HCT116 (cell line): ENCODE measurements around the gene NDUFS1. TPM values are rescaled to one million over a fixed set of nuclear protein-coding genes. Genes with fewer than 3 reads are reported as not detected.
"Not testable (repeated sequence)": the region's sequence is repeated elsewhere in the genome, so short reads cannot be mapped to it uniquely, and the experiment has no call there.

Source experiments
- ATAC-seq: fragments of 200-7000 bp; cut with Tn5 transposase; 2 replicates; pipeline ENCODE4 v1.9.1; 2020; ENCODE audit warnings: mild to moderate bottlenecking, moderate library complexity
- BruUV-seq: library from RNA; stranded (reverse); fragments of 400-500 nt; replicated peaks from 2 replicates; lab custom pipeline; 2021; lab: Mats Ljungman, UMichigan
- CTCF ChIA-PET: fragments of 300-600 bp; sonication (Branson Sonifier 250); formaldehyde crosslinking; loops from one replicate; lab custom pipeline; 2021; ENCODE audit warnings: antibody characterized with exemption; lab: Charles Lee
- POLR2A ChIA-PET: fragments of 300-600, 350-600 bp; sonication (Branson Sonifier 250); formaldehyde crosslinking; loops from one replicate; lab custom pipeline; 2021; ENCODE audit warnings: antibody characterized with exemption; lab: Charles Lee
- RAD21 ChIA-PET, 2 experiments: fragments of 300-600 bp; sonication (Branson Sonifier 250); formaldehyde crosslinking; loops; one replicate each; lab custom pipeline; 2023; ENCODE audit warnings: low total read pairs in 2 of 2; ENCODE audit not compliant: uncharacterized antibody in 2 of 2, unreplicated experiment in 2 of 2, low non-redundant PET in 1 of 2; lab: Charles Lee
- DNase-seq: peaks from one replicate; pipeline ENCODE4 v3.0.0-alpha.2; 2010; ENCODE audit warnings: low read depth, low spot score
- H2AFZ ChIP-seq: fragments of 200-600 bp; shearing (Covaris generic), sonication (generic); 2 replicates; pipeline ENCODE4 v1.6.1; 2017; ENCODE audit warnings: low read depth, mixed run types, mixed read lengths, antibody characterized with exemption, low read length; ENCODE audit not compliant: poor library complexity, severe bottlenecking
- H3K27ac ChIP-seq: 2 replicates; pipeline ENCODE4 v1.5.1; 2012; ENCODE audit warnings: low read depth, low read length
- H3K27me3 ChIP-seq: fragments of 200-600 bp; sonication (generic); 2 replicates; pipeline ENCODE4 v1.6.1; 2016; ENCODE audit warnings: mixed run types, low read length, mixed read lengths; ENCODE audit not compliant: insufficient read depth
- H3K36me3 ChIP-seq, 2 experiments: fragments of 200-500 bp in 1 of 2; fragments of 200-600 bp in 1 of 2; sonication (Bioruptor generic) in 1 of 2; sonication (generic) in 1 of 2; 2 replicates each; pipeline versions ENCODE4 v1.5.1 to v1.6.1; 2014 to 2016; ENCODE audit warnings: low read length in 2 of 2, inconsistent platforms in 1 of 2, mixed read lengths in 1 of 2, mixed run types in 1 of 2; ENCODE audit not compliant: insufficient read depth in 2 of 2, control insufficient read depth in 1 of 2
- H3K4me1 ChIP-seq, 2 experiments: fragments of 200-600 bp in 1 of 2; sonication (generic) in 1 of 2; 2 replicates each; pipeline versions ENCODE4 v1.5.1 to v1.6.1; 2012 to 2017; ENCODE audit warnings: low read length in 2 of 2, inconsistent platforms in 1 of 2, mild to moderate bottlenecking in 1 of 2, mixed read lengths in 1 of 2, mixed run types in 1 of 2, moderate library complexity in 1 of 2; ENCODE audit not compliant: insufficient read depth in 2 of 2, control insufficient read depth in 1 of 2
- H3K4me2 ChIP-seq: fragments of 200-600 bp; sonication (generic); 2 replicates; pipeline ENCODE4 v1.6.1; 2017; ENCODE audit warnings: mixed run types, low read length, mixed read lengths
- H3K4me3 ChIP-seq, 2 experiments: fragments of 200-600 bp in 1 of 2; sonication (generic) in 1 of 2; replicated peaks in 1 of 2; 2 replicates each; pipeline ENCODE4 v1.5.1; 2011 to 2016; ENCODE audit warnings: low read length in 2 of 2, control low read depth in 1 of 2, low read depth in 1 of 2, mild to moderate bottlenecking in 1 of 2, mixed read lengths in 1 of 2, mixed run types in 1 of 2
- H3K79me2 ChIP-seq: fragments of 200-600 bp; sonication (generic); 2 replicates; pipeline ENCODE4 v1.6.1; 2017; ENCODE audit warnings: mild to moderate bottlenecking, mixed run types, low read length, moderate library complexity, mixed read lengths; ENCODE audit not compliant: insufficient read depth
- H3K9ac ChIP-seq: fragments of 200-600 bp; sonication (generic); 2 replicates; pipeline ENCODE4 v1.6.1; 2016; ENCODE audit warnings: low read length, mixed read lengths
- H3K9me2 ChIP-seq: fragments of 200-600 bp; sonication (generic), shearing (Covaris generic); 2 replicates; pipeline ENCODE4 v1.6.1; 2017; ENCODE audit warnings: mixed run types, mild to moderate bottlenecking, moderate library complexity; ENCODE audit not compliant: insufficient read depth
- H3K9me3 ChIP-seq, 2 experiments: fragments of 200-500 bp in 1 of 2; fragments of 200-600 bp in 1 of 2; sonication (Bioruptor generic) in 1 of 2; sonication (generic) in 1 of 2; 2 replicates each; pipeline ENCODE4 v1.6.1; 2014 to 2017; ENCODE audit warnings: low read length in 2 of 2, mixed read lengths in 2 of 2, inconsistent platforms in 1 of 2, low read depth in 1 of 2, mild to moderate bottlenecking in 1 of 2, mixed run types in 1 of 2, moderate library complexity in 1 of 2; ENCODE audit not compliant: control insufficient read depth in 1 of 2, insufficient read depth in 1 of 2
- H4K20me1 ChIP-seq: fragments of 200-600 bp; sonication (generic), shearing (Covaris generic); 2 replicates; pipeline ENCODE4 v1.6.1; 2017; ENCODE audit warnings: mixed run types, mild to moderate bottlenecking, moderate library complexity; ENCODE audit not compliant: insufficient read depth
- CEBPB ChIP-seq: IDR thresholded peaks from 2 replicates; pipeline ENCODE4 v1.6.1; 2012; ENCODE audit warnings: low read depth
- FOSL1 ChIP-seq: IDR thresholded peaks from 2 replicates; pipeline ENCODE4 v1.6.1; 2012; ENCODE audit warnings: low read depth
- JUND ChIP-seq: IDR thresholded peaks from 2 replicates; pipeline ENCODE4 v1.6.1; 2012
- RAD21 ChIP-seq: IDR thresholded peaks from 2 replicates; pipeline ENCODE4 v1.6.1; 2012; ENCODE audit warnings: low read depth, mild to moderate bottlenecking
- SIN3A ChIP-seq: IDR thresholded peaks from 2 replicates; pipeline ENCODE4 v1.6.1; 2012; ENCODE audit warnings: low read depth
- SP1 ChIP-seq: IDR thresholded peaks from 2 replicates; pipeline ENCODE4 v1.6.1; 2012; ENCODE audit warnings: low read depth
- intact Hi-C: fragments of 100-400 bp; cut with micrococcal nuclease; formaldehyde crosslinking; loops from 2 replicates; pipeline ENCODE4 v1.10.0; 2022
- total RNA-seq: library from RNA; stranded (reverse); gene quantifications from one replicate; pipeline ENCODE4 v1.2.1, GENCODE V29; 2021; ENCODE audit not compliant: unreplicated experiment
- TF ChIP-seq, protein P1 (sequence below), 3 experiments: fragments of 200-600 bp in 1 of 3; sonication (generic) in 1 of 3; IDR thresholded peaks in 2 of 3; conservative IDR thresholded peaks in 1 of 3; 2 replicates each; pipeline ENCODE4 v1.5.1; 2012 to 2017; ENCODE audit warnings: low read depth in 2 of 3, low read length in 2 of 3, antibody characterized with exemption in 1 of 3, borderline replicate concordance in 1 of 3, control low read depth in 1 of 3, mild to moderate bottlenecking in 1 of 3, mixed read lengths in 1 of 3, mixed run types in 1 of 3, moderate library complexity in 1 of 3; ENCODE audit not compliant: insufficient read depth in 1 of 3
- TF ChIP-seq, protein P2 (sequence below): IDR thresholded peaks from 2 replicates; pipeline ENCODE4 v1.6.1; 2012

Gene NDUFS1
- total RNA-seq, 1 experiment from 2014 or later: 86.6 TPM

DNA sequence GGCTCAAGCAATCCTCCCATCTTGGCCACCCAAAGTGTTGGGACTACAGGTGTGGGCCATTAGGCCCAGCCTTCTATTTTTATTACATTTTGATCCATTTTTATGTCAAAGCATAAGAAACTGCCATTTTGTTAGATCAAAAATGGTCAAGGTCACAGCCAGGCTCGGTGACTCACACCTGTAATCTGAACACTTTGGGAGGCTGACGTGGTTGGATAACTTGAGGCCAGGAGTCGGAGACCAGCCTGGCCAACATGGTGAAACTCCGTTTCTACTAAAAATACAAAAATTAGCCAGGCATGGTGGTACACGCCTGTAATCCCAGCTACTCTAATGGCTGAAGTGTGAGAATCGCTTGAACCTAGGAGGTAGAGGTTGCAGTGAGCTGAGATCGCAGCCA lies 49.7 kb upstream of the NDUFS1 start (continued):
- TF ChIP-seq, protein P1, sequence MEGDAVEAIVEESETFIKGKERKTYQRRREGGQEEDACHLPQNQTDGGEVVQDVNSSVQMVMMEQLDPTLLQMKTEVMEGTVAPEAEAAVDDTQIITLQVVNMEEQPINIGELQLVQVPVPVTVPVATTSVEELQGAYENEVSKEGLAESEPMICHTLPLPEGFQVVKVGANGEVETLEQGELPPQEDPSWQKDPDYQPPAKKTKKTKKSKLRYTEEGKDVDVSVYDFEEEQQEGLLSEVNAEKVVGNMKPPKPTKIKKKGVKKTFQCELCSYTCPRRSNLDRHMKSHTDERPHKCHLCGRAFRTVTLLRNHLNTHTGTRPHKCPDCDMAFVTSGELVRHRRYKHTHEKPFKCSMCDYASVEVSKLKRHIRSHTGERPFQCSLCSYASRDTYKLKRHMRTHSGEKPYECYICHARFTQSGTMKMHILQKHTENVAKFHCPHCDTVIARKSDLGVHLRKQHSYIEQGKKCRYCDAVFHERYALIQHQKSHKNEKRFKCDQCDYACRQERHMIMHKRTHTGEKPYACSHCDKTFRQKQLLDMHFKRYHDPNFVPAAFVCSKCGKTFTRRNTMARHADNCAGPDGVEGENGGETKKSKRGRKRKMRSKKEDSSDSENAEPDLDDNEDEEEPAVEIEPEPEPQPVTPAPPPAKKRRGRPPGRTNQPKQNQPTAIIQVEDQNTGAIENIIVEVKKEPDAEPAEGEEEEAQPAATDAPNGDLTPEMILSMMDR (IDR thresholded peaks at IDR 0.05 in 2 of 3, conservative IDR thresholded peaks at IDR 0.05 in 1 of 3; ENCODE audit: borderline replicate concordance in 1 of 3, insufficient read depth in 1 of 3, low read depth in 2 of 3, low read length in 2 of 3): no peak
- TF ChIP-seq JUND (no peak), SIN3A (no peak), FOSL1 (no peak), CEBPB (no peak)
- TF ChIP-seq, protein P2, sequence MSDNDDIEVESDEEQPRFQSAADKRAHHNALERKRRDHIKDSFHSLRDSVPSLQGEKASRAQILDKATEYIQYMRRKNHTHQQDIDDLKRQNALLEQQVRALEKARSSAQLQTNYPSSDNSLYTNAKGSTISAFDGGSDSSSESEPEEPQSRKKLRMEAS: no peak

DNA sequence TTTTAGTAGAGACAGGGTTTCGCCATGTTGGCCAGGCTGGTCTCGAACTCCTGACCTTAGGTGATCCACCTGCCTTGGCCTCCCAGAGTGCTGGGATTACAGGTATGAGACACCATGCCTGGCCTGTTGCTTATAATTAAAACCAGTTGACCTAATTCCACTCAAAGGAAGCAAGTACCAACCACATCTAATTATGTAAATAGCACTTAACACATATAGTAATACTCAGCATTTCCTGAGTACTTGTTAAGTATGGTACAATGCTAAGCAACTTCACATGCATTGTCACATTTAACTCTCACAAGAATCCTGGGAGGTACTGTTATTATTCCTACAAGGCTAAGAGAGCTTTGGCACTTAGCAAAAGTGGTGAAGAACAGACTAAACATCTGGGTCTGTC lies 48.1 kb upstream of the NDUFS1 start:
- H3K4me2 ChIP-seq, H2AFZ ChIP-seq, H3K36me3 ChIP-seq, H3K9me3 ChIP-seq, H4K20me1 ChIP-seq, DNase-seq, H3K79me2 ChIP-seq, H3K9me2 ChIP-seq, H3K9ac ChIP-seq, H3K27ac ChIP-seq, POLR2A ChIA-PET, BruUV-seq, RAD21 ChIA-PET, intact Hi-C loops, H3K4me3 ChIP-seq, H3K27me3 ChIP-seq, CTCF ChIA-PET, ATAC-seq: not testable (repeated sequence)
- peaks cover 0 to 12% of the 10 kb centered on the region in 2 experiments; a peak in 2 of 4 replicates for H3K4me1 ChIP-seq

DNA sequence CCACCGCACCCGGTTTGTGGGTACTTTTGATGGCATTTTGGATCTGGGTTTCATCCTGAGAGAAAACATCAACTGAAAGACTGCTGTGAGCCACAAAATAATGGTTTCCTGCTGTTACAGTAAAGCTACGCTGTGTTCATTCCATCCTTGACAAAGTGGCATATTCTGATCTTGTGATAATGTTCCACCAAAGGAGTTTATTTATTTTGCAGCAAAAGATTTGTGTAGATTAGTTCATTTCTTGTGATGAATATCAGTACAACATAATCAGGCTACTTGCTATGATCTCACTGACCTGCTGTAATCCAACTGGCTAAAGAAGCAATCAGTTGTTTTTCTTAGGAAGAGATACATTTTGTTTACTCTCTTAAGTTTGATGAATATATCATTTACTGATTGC lies 45.5 kb upstream of the NDUFS1 start:
- no peak overlapping the region for H3K27ac ChIP-seq
- no peak overlapping the region for H3K4me3 ChIP-seq
- RAD21 ChIA-PET: no interaction called here
- no peaks in the 10 kb centered on the region for H3K79me2 ChIP-seq
- H3K9ac ChIP-seq: no peak overlapping the region
- peaks cover 0 to 5% of the 10 kb centered on the region in 2 experiments; a peak in 1 of 4 replicates for H3K4me1 ChIP-seq
- no peaks in the 10 kb centered on the region for H4K20me1 ChIP-seq
- CTCF ChIA-PET: no interaction called here
- ATAC-seq: no peak
- peak overlapping the region; percentile 4 for H2AFZ ChIP-seq
- intact Hi-C loops: no loop called here
- no TSS peak for BruUV-seq
- POLR2A ChIA-PET: interaction anchor here (1.4 kb wide), 1 partner anchor 8 kb away, joined by 3 read pairs; a partner anchor contains a TSS
- no peaks in the 10 kb centered on the region for H3K9me2 ChIP-seq
- TF ChIP-seq FOSL1: no peak
- TF ChIP-seq RAD21: no peak
- no peak for TF ChIP-seq CEBPB
- no peak for TF ChIP-seq SP1
- no peaks in the 10 kb centered on the region for H3K27me3 ChIP-seq
- H3K9me3 ChIP-seq: no peaks in the 10 kb centered on the region
- H3K4me2 ChIP-seq: no peak overlapping the region
- H3K36me3 ChIP-seq: no peaks in the 10 kb centered on the region
- no peak for DNase-seq
